Measurements from ENCODE around the gene PPTC7.
"Not testable (repeated sequence)": the region's sequence is repeated elsewhere in the genome, so short reads cannot be mapped to it uniquely, and the experiment has no call there.

Gene PPTC7

DNA sequence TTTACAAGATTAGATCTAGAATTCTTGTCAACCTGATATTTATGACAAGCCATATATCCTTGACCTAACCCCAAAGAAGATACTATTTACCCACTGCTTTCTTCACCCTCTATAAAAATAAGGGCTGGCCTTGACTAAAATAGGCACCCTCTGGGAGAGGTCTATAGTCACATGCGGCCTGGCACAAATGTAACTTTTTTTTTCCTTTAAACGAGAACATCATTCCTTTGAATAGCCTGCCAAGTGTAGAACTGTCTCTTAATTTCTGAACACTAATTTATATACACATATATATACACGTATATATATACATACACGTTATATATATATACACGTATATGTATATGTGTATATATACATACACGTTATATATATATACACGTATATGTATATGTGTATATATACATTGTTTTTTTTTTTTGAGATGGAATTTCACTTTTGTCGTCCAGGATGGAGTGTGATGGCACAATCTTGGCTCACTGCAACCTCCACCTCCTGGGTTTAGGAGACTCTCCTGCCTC lies 18.6 kb downstream of the PPTC7 start:
- no peak overlapping the region for H3K4me3 ChIP-seq
- H3K27ac ChIP-seq, result peak overlapping the region in 8 of 21 experiments; percentile 4 to 60 (median 23)

DNA sequence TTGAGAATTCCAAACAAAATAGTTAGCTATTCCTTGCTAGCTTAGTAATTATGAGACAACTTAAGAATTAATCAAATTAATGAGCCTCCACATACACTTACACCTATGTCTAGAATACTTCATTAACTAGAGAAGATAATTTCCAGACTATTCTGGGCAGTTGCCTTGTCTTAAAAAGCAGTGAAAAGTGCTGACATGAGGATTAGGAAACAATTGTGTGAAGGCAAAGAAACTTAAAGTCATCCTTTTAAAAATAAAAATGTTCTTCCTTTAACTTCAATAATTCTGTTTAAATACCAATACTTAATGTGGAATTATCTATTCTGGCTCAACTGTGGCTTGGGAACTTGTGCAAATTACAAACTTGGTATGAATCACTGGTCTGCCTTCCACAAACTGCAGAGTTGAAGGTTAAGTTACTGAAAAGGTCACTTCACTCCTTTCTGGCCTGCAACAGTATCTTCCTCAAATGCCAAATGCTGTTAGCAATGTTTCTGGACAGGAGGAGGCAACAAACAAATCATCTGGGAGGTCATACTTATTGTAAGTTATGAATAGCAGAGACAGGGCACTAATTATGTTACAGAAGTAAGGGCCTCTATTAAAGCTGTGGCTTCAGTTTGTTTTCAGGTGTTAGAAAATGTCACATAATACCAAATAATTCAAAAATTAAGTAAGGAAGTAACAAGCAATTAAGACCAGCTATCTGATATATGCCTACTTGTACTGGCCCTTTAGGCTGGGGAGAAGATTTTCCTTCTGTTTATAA lies 19.2 kb downstream of the PPTC7 start:
- peak overlapping the region in 15 of 21 experiments; percentile 4 to 83 (median 50) for H3K27ac ChIP-seq
- H3K4me3 ChIP-seq, result no peak overlapping the region

DNA sequence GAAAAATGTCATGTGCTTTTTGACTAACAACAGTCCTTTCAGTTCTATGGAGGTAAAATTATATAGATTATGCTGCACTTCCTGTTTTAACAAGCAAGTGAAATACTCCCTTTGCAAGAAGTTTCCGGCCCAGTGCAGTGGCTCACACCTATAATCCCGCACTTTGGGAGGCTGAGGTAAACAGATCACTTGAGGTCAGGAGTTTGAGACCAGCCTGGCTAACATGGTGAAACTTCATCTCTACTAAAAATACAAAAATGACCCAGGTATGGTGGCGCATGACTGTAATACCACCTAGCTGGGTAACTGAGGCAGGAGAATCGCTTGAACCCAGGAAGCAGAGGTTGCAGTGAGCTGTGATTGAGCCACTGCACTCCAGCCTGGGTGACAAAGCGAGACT lies 20.7 kb downstream of the PPTC7 start:
- H3K4me3 ChIP-seq, result not testable (repeated sequence)
- peak overlapping the region in 10 of 21 experiments; percentile 4 to 83 (median 48) for H3K27ac ChIP-seq

DNA sequence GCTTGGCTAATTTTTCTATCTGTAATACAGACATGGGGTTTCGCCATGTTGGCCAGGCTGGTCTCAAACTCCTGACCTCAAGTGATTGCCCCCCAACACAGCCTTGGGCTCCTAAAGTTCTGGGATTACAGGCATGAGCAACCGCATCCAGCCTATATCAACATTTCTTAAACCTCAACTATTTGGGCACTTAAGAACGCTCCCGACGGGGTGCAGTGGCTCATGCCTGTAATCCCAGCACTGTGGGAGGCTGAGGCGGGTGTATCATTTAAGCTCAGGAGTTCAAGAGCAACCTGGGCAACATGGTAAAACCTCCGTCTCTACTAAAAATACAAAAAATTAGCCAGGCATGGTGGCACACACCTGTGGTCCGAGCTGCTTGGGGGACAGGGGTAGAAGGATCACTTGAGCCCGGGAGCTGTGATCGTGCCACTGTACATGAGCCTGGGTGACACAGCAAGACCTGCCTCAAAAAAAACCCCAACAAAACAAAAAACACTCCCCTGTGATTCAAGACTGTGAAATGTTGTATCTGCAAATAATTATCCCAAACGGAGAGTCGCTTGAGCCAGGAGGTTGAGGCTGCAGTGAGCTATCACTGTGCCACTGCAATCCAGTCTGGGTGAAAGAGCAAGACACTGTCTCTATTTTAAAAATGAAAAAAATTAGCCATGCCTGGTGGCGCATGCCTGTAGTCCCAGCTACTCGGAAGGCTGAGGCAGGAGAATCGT lies 21.5 kb downstream of the PPTC7 start:
- peak overlapping the region in 14 of 21 experiments; percentile 2 to 83 (median 44) for H3K27ac ChIP-seq
- no peak overlapping the region for H3K4me3 ChIP-seq

DNA sequence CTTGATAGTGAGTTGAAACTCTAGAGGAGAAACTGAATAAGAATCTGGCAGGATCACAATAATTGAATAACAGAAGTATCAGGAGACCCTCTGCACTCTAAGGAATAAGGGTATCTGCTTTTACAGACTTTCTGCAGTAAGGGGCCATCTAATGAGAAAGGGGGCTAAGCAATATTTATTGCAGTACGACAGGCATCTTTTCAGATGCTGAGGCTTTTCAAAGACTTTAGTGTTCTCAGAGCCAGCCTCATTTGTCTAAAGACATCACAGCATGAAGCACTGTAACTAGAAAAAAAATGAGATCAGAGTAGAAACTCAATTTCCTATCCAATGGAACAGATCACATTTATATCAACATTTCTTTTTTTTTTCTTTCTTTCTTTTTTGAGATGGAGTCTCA lies 22.2 kb downstream of the PPTC7 start:
- peak overlapping the region in 10 of 21 experiments; percentile 8 to 83 (median 56) for H3K27ac ChIP-seq
- H3K4me3 ChIP-seq, result no peak overlapping the region

DNA sequence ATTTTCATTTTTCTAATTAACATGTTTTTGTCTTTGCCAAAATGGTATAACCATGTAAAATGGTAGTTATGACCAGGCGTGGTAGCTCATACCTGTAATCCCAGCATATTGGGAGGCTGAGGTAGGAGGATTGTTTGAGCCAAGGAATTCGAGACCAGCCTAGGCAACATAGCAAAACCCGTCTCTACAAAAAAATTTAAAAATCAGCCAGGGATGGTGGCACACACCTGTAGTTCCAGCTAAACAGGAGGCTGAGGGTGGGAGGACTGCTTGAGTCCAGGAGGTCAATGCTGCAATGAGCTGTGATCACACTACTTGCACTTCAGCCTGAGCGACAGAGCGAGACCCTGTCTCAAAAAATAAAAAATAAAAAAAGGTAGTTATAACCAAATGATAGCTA lies 23.1 kb downstream of the PPTC7 start:
- no peak overlapping the region for H3K4me3 ChIP-seq
- no peak overlapping the region for H3K27ac ChIP-seq

DNA sequence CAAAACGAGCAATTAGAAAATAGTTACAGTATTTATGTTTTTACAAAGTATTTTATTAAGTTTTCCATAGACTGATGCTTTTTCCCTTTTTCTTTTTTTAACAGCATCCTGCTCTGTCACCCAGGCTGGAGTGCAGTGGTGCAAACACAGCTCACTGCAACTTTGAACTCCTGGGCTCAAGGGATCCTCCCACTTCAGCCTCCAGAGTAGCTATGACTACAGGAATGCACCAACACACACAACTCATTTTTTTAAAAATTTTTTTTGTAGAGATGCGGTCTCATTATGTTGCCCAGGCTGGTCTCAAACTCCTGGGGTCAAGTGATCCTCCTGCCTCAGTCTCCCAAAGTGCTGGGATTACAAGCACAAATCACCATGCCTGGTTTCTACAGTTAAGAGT lies 24.2 kb downstream of the PPTC7 start:
- H3K4me3 ChIP-seq, H3K27ac ChIP-seq: not testable (repeated sequence)

DNA sequence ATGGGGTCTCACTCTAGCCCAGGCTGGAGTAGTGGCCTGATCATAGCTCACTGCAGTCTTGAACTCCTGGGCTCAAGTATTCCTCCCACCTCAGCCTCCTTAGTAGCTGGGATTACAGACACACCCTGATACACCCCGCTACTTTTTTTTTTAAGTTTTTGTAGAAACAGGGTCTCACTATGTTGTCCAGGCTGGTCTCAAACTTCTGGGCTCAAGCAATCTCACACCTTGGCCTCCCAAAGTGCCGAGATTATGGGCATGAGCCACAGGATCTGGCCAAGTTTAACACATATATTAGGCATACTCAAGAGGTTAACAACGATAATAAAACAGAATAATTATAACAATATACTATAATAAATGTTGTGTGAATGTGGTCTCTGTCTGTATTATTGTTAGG lies 25.8 kb downstream of the PPTC7 start:
- Histone ChIP-seq H3K27ac (no peak overlapping the region), H3K4me3 (no peak overlapping the region)

DNA sequence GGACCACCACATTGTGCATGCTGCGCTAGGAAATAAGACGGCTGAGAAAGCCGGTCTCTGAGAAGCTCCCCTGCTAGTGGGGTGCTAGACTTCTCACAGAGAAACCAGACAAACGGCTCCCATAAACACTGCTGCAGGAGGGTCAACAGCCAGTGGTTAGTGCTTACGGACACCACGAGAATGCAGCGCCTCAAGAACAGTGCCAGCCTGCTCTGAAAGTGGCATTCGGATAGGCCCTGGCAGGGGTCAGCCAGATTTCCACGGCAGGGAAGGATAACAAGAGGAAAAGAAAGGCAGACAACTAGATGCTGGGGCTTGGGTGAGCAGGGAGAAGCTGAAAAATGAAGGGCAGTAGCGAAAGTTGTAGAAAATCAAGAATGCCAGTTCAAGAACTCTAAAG lies 26.4 kb downstream of the PPTC7 start:
- Histone ChIP-seq H3K27ac (peak overlapping the region in 3 of 21 experiments; percentile 7 to 34 (median 24)), H3K4me3 (no peak overlapping the region)

DNA sequence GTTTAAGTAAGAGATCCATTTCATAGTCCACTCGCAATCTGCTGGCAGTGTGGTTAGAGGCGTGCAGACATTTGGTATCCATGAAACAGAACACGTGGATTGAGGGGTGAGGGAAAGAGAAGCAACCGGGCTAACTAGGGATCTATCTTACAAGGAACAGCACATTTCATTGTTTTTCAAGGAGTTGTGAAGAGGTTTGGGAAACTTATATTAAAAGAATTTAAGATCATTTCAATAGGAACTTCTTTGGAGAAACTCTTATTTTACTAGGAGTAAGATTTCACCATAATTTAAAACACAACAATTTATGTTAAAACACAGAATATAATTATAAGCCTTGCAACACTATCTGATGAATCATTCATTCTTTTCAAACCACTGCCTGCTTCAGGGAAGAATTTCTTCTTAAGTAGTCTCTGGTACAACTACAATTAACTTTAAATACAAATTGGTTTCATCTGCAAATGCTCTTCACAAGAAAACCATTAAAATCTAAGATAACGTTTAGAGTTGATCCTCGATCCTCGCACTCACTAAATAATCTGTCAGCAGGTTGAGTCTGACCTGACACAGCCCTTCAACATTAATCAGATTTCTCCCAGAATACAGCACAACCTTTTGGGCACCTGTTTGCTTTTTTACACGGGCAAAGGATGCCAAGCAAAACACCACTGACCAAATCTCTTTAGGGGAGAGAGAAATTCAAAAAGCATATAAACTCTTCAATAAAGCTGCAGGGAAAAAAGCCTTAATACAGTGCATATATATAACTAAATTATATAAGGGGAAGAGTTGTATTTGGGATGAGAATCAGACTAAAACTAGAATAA lies 27.3 kb downstream of the PPTC7 start:
- Histone ChIP-seq H3K4me3 (no peak overlapping the region), H3K27ac (peak overlapping the region in 10 of 21 experiments; percentile 3 to 65 (median 33))

DNA sequence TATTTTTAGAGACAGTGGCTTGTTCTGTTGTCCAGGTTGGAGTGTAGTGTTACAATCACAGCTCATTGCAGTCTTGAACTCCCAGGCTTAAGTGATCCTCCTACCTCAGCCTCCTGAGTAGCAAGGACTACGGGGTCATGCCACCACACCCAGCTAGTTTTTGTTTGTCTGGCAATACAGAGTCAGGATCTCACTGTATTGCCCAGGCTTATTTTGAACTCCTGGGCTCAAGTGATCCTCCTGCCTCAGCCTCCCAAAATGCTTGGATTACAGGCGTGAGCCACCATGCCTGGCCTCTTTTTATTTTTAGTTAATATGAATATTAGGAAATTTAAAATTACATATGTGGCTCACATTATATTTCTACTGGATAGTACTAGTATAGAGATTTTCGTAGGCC lies 28.9 kb downstream of the PPTC7 start:
- Histone ChIP-seq H3K4me3 (no peak overlapping the region), H3K27ac (peak overlapping the region in 3 of 21 experiments; percentile 39 to 65 (median 61))

DNA sequence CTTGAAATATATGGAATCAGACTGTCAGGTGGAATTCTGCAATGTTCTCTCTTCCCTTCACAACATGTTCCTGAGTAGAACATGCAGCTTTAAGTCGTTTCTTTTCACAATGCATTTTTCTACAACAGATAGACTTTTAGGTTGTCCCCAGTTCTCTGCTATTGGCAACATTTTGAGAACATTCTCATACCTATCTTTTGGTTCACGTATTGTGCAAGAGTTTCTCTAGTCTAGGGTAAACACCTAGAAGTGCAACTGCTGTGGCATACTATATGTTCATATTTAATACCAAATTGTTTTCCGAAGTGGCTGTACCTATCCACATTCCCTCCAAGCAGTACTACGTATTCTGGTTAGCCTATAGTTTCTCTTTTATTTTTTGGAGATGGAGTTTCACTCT lies 32.1 kb downstream of the PPTC7 start:
- H3K4me3 ChIP-seq, result no peak overlapping the region
- H3K27ac ChIP-seq, result no peak overlapping the region

DNA sequence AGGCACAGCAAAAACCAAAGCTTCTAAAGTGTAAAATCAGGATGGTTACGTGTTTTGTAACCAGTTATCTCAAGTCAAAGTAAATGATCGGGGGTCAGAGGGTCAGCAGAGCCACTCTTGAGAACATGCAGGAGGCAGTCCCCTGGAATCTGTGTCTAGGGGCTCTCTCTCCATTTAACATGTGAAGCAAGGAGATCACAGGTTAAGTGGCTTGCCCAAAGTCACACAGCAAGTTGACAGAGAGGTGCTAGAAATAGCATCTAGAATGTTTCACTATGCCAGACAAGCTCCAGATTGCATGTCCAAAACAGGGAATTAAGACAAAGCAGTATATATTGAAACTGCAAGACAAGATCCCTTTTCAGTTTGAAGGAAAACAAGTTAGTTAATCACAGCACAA lies 33.4 kb downstream of the PPTC7 start:
- Histone ChIP-seq H3K4me3 (no peak overlapping the region), H3K27ac (peak overlapping the region in 1 of 21 experiments; percentile 63)

DNA sequence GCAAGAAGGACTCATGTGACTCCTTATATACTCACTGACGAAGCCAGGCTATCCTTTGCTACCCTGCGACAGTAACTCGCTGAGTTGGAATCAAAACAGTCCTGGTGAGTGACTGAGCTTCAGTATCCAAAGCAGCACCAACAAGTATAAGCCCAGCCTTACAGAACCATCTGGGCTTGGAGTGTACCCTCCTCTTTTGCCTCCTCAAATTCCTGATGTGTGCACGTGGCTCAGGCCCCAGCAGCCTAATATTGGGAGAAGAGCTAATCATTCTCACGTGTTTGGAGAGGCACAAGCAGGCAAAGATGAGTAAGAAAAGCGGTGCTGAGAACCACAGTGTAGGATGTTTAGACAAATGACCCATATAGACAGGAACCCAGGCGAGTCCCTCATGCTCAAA lies 34.4 kb downstream of the PPTC7 start:
- no peak overlapping the region for H3K4me3 ChIP-seq
- peak overlapping the region in 7 of 21 experiments; percentile 1 to 63 (median 12) for H3K27ac ChIP-seq

DNA sequence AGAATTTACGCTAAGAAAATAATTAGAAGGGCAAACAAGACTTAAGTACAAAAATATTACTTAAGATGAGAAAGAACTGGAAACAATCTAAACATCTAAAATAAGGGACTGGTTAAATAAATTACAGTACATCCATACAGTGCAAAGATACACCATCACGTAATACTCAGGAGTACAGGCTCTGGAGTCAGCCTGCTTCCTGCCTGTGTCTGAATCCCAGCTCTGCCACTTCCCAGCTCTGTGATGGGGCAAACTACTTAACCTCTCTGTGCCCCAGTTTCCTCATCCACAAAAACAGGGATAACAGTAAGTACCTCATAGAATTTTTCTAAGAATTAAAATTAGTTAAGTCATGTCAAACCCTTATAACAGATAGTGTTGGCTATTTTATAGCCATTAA lies 36.0 kb downstream of the PPTC7 start:
- H3K4me3 ChIP-seq, result no peak overlapping the region
- H3K27ac ChIP-seq, result peak overlapping the region in 1 of 21 experiments; percentile 60

DNA sequence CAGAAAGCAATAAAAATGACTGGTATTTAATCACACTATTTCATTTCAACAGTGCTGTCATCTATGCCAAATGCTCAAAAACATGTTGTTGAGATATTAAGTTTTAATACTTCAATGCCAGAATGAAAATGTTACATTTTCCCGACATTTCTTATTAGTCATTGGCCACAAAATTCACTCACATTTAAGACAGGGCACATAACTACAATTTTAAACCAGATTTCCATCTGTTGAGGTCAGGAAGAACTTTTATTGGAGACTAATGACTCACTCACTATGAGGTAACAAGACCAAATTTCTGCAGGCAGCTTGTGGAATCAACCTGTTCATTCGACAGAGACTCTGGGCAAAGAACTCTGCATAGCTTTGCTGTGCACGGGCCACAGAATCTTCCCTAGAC lies 36.8 kb downstream of the PPTC7 start:
- Histone ChIP-seq H3K4me3 (no peak overlapping the region), H3K27ac (peak overlapping the region in 11 of 21 experiments; percentile 9 to 79 (median 59))

DNA sequence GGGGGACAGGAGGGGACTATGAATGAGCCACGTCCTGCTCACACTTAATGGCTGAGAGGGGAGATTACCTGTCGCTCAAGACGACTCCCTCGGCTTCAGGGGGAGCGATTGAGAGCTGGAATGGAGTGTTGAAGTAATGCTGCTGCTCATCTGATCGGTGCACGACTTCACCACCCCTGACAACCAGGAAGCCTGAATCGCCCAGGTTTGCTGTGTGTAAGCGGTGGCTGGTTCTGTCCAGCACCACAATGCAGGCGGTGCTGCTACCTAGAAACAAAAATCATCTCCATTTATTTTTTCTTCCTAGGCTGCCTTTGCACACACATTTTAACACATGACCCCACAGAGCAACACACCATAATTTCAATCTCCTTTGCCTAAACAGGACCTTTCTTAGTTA lies 37.3 kb downstream of the PPTC7 start:
- Histone ChIP-seq H3K27ac (peak overlapping the region in 20 of 21 experiments; percentile 8 to 79 (median 61)), H3K4me3 (no peak overlapping the region)

DNA sequence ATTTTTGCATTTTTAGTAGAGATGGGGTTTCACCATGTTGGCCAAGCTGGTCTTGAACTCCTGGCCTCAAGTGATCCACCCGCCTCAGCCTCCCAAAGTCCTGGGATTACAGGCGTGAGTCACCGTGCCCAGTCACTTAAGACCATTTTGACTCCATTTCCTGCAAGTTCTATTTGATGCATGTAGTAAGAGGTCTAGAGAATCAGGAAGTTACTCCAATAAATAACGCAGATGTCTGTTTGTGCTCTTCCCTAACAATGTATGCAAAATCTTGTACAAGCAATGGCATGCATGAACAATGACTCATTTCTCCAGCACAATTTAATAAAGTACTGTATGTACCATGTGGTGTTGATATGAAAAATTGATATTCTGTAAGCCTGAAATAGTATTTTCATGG lies 37.9 kb downstream of the PPTC7 start:
- not testable (repeated sequence) for H3K4me3 ChIP-seq

DNA sequence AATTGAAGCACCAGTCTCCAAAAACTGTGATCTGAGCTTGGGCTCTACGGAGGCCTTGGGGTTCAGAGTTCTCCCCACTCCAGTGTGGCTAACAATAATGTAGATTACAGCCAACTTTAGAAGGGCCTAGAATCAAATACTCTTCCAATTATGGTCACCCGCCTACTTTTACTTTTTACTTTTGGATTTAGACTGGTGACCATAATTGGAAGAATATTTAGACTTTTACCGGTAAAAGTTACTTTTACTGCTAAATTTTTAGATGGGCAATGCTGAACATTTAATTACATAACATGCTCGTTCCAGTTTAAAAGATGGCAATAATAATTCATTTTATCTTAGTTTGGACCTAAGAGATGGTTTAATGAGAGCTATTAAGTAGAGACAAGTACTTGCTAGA lies 39.2 kb downstream of the PPTC7 start:
- Histone ChIP-seq H3K4me3 (no peak overlapping the region), H3K27ac (peak overlapping the region in 19 of 21 experiments; percentile 5 to 79 (median 68))

More for the DNA sequence above, 37.9 kb downstream of the PPTC7 start:
- peak overlapping the region in 18 of 21 experiments; percentile 17 to 79 (median 66) for H3K27ac ChIP-seq
